K562 treated with DMSO at 1 percent for 4 hours (cell line): ENCODE data around the gene CAMTA1. TPM values are rescaled to one million over a fixed set of nuclear protein-coding genes. Genes with fewer than 3 reads are reported as not detected.

Source experiments
- total RNA-seq: library from RNA; unstranded; fragments of 300-600 nt; gene quantifications from 2 replicates; pipeline ENCODE4 v1.2.3, GENCODE V29; 2022; ENCODE audit not compliant: insufficient read depth

CAMTA1 gene
- total RNA-seq = 90.5 and 98.5 TPM in 2 replicates

GRCh38 chr1:6785318-6785727 is at the start of gene CAMTA1:
Gene CAMTA1 (plus strand): TSS chr1:6785454. CDS start chr1:6785531, 77 bp downstream.

GRCh38 chr1:7770997-7771822 is 986.0 kb downstream of the CAMTA1 start, which contains the start of gene VAMP3:
Gene VAMP3 (plus strand): TSS chr1:7771296. CDS start chr1:7771384, 88 bp downstream.

GRCh38 chr1:7783826-7784491 is 998.7 kb downstream of the CAMTA1 start, which contains the start of gene PER3:
Gene PER3 (plus strand): TSS chr1:7784291. CDS start chr1:7784878, 587 bp downstream.

Other genes starting within 250 kb of the CAMTA1 start
- 6.1 and 9.8 TPM in 2 replicates for gene NOL9, start 230.9 kb upstream of the CAMTA1 start, total RNA-seq
- gene TAS1R1, start 230.1 kb upstream of the CAMTA1 start, total RNA-seq = not detected in 2 replicates
- 54.3 and 74.0 TPM in 2 replicates for gene ZBTB48, start 205.5 kb upstream of the CAMTA1 start, total RNA-seq
- gene KLHL21, start 182.6 kb upstream of the CAMTA1 start, total RNA-seq = 70.4 and 90.6 TPM in 2 replicates
- 18.2 and 23.9 TPM in 2 replicates for gene PHF13, start 171.7 kb upstream of the CAMTA1 start, total RNA-seq
- gene THAP3, start 160.6 kb upstream of the CAMTA1 start, total RNA-seq = 30.7 and 34.8 TPM in 2 replicates
- gene DNAJC11, start 83.6 kb upstream of the CAMTA1 start, total RNA-seq = 30.7 and 32.6 TPM in 2 replicates